A549 (cell line): Measurements from ENCODE around the gene AMACR. TPM values are rescaled to one million over a fixed set of nuclear protein-coding genes. Genes with fewer than 3 reads are reported as not detected.

Source experiments
- ATAC-seq, 2 experiments: fragments of 200-7000 bp in 1 of 2; fragments of >200 bp in 1 of 2; cut with Nextera tagmentation in 1 of 2; cut with Tn5 transposase in 1 of 2; 3 replicates each; pipeline versions ENCODE4 v1.8.0 to v1.9.1; 2018 to 2020; ENCODE audit warnings: mild to moderate bottlenecking in 1 of 2, moderate library complexity in 1 of 2
- CTCF ChIA-PET: fragments of 300-600 bp; sonication (Branson Sonifier 250); formaldehyde crosslinking; extraction: SDS; loops from one replicate; lab custom pipeline; 2021; ENCODE audit warnings: antibody characterized with exemption, inconsistent platforms; lab: Yijun Ruan, JAX
- POLR2A ChIA-PET: fragments of 350-600 bp; formaldehyde crosslinking; extraction: SDS; loops from one replicate; lab custom pipeline; 2021; ENCODE audit warnings: antibody characterized with exemption, inconsistent platforms; lab: Yijun Ruan, JAX
- DNase-seq, 2 experiments: peaks; one replicate each; pipeline versions ENCODE4 v3.0.0 to v3.0.0-alpha.2; 2011 to 2016; ENCODE audit warnings: low read depth in 1 of 2, low spot score in 1 of 2
- FAIRE-seq: peaks from 2 replicates; lab custom pipeline; 2011; peaks lifted over from hg19 to GRCh38; lab: Jason Lieb, UNC
- H3K27ac ChIP-seq, 2 experiments: fragments of >200 bp; sonication (Bioruptor Twin); formaldehyde crosslinking; 3 replicates each; pipeline ENCODE4 v1.5.1; 2016 to 2017
- H3K4me1 ChIP-seq: fragments of >200 bp; sonication (Bioruptor Twin); formaldehyde crosslinking; 3 replicates; pipeline ENCODE4 v1.6.1; 2016
- H3K4me2 ChIP-seq: fragments of >200 bp; sonication (Bioruptor Twin); formaldehyde crosslinking; 3 replicates; pipeline ENCODE4 v1.6.1; 2016
- H3K4me3 ChIP-seq: fragments of >200 bp; sonication (Bioruptor Twin); formaldehyde crosslinking; 3 replicates; pipeline ENCODE4 v1.5.1; 2016
- H3K9me3 ChIP-seq: fragments of >200 bp; sonication (Bioruptor Twin); formaldehyde crosslinking; 3 replicates; pipeline ENCODE4 v1.6.1; 2016
- BHLHE40 ChIP-seq: IDR thresholded peaks from 2 replicates; pipeline ENCODE4 v1.6.1; 2012; ENCODE audit warnings: low read depth, low read length, inconsistent platforms
- CBX2 ChIP-seq: fragments of 200-600 bp; sonication (generic); IDR thresholded peaks from 2 replicates; pipeline ENCODE4 v1.6.1; 2016; ENCODE audit warnings: low read depth, mild to moderate bottlenecking, borderline replicate concordance
- CTCF ChIP-seq: fragments of >200 bp; sonication (Bioruptor Twin); formaldehyde crosslinking; IDR thresholded peaks from 3 replicates; pipeline ENCODE4 v1.5.1; 2016
- E2F6 ChIP-seq: IDR thresholded peaks from 2 replicates; pipeline ENCODE4 v1.6.1; 2012; ENCODE audit warnings: low read depth, borderline replicate concordance
- EP300 ChIP-seq, 2 experiments: fragments of >200 bp; sonication (Bioruptor Twin); formaldehyde crosslinking; IDR thresholded peaks; 2 replicates in 1 of 2; 3 replicates in 1 of 2; pipeline ENCODE4 v1.6.1; 2016 to 2017
- ESRRA ChIP-seq: fragments of 150-350 bp; IDR thresholded peaks from 2 replicates; pipeline ENCODE4 v1.6.1; 2014; ENCODE audit warnings: mild to moderate bottlenecking, low read length, borderline replicate concordance
- FOSL2 ChIP-seq, 2 experiments: fragments of 450-650 bp in 1 of 2; fragments of >200 bp in 1 of 2; sonication (Bioruptor Twin) in 1 of 2; formaldehyde crosslinking; IDR thresholded peaks; 2 replicates each; pipeline versions ENCODE4 v1.5.0 to v1.6.1; 2016 to 2020; ENCODE audit warnings: mild to moderate bottlenecking in 1 of 2, moderate library complexity in 1 of 2
- HDAC2 ChIP-seq: fragments of 200-600 bp; sonication (generic); IDR thresholded peaks from 2 replicates; pipeline ENCODE4 v1.6.1; 2016
- HES2 ChIP-seq: fragments of >200 bp; sonication (Bioruptor Twin); formaldehyde crosslinking; IDR thresholded peaks from 2 replicates; pipeline ENCODE4 v1.6.1; 2016
- HMGXB4 ChIP-seq: fragments of 250-450 bp; sonication (Bioruptor Pico); IDR thresholded peaks from 2 replicates; pipeline ENCODE4 v1.5.0; 2021; ENCODE audit warnings: mild to moderate bottlenecking, moderate library complexity, borderline replicate concordance
- NR3C1 ChIP-seq: fragments of >200 bp; sonication (Bioruptor Twin); formaldehyde crosslinking; IDR thresholded peaks from 3 replicates; pipeline ENCODE4 v1.6.1; 2017
- RARB ChIP-seq: fragments of 250-450 bp; sonication (Bioruptor Pico); IDR thresholded peaks from 2 replicates; pipeline ENCODE4 v1.8.0; 2021; ENCODE audit warnings: mild to moderate bottlenecking, moderate library complexity
- TP53 ChIP-seq: fragments of 250-450 bp; sonication (Bioruptor Pico); IDR thresholded peaks from 2 replicates; pipeline ENCODE4 v1.5.0; 2021; ENCODE audit warnings: mild to moderate bottlenecking, moderate library complexity
- ZC3H11A ChIP-seq: fragments of 450-650 bp; IDR thresholded peaks from 2 replicates; pipeline ENCODE4 v1.6.1; 2014; ENCODE audit warnings: antibody characterized with exemption, mild to moderate bottlenecking
- ZFP36 ChIP-seq: fragments of 450-650 bp; IDR thresholded peaks from 2 replicates; pipeline ENCODE4 v1.6.1; 2014; ENCODE audit warnings: borderline replicate concordance; ENCODE audit not compliant: partially characterized antibody
- WGBS: methylation state at CpG from one replicate; pipeline ENCODE4 v1.1.6; 2017; ENCODE audit errors: missing lambda C conversion rate; 5-methylcytosine and 5-hydroxymethylcytosine counted together
- polyA plus RNA-seq, 4 experiments: library from polyadenylated mRNA; depleted of rRNA in 3 of 4; stranded (reverse); fragments of >200 nt; fragmentation: RNase III in 1 of 4; extraction: RNeasy Plus Mini Kit Qiagen cat#74134 plus additional on column Dnase treatment in 1 of 4; gene quantifications; 2 replicates in 3 of 4; 3 replicates in 1 of 4; pipeline ENCODE4 v1.2.3, GENCODE V29; 2011 to 2017

The AMACR gene
- polyA plus RNA-seq, 2 of the 4 experiments (the other 2 are of a cell fraction) = 21.1 to 30.1 TPM

- no peak overlapping the region for H3K27ac ChIP-seq
- TF ChIP-seq NR3C1 = no peak
- TF ChIP-seq HES2 = no peak
- TF ChIP-seq CBX2 = no peak
- TF ChIP-seq E2F6 = no peak
- no peak for TF ChIP-seq ZC3H11A
- TF ChIP-seq ZFP36 = no peak
- no peak for TF ChIP-seq EP300 (IDR thresholded peaks at IDR 0.05)
- TF ChIP-seq FOSL2 (IDR thresholded peaks at IDR 0.05) = no peak
- TF ChIP-seq FOSL2 (CRISPR knock-in tag; IDR thresholded peaks at IDR 0.05) = no peak
- no peak for TF ChIP-seq RARB (CRISPR knock-in tag)
- TF ChIP-seq, all 56 proteins: peak for 0
- FAIRE-seq = no peak
- no peaks in the 10 kb centered on the region for H3K4me1 ChIP-seq
- no peak overlapping the region for H3K4me2 ChIP-seq
- no peak overlapping the region for H3K4me3 ChIP-seq
- no peak for ATAC-seq
- ChIA-PET POLR2A (no interaction called here), CTCF (no interaction called here)
- no peaks in the 10 kb centered on the region for H3K9me3 ChIP-seq
- 67% methylated on average over 3 of the region's 3 CpGs for WGBS
- no peak for DNase-seq
These were observed 47.8 kb upstream of the AMACR start for GRCh38 chr5:34055667-34056066.

- Histone ChIP-seq H3K27ac (no peak overlapping the region), H3K4me3 (no peak overlapping the region), H3K4me2 (no peak overlapping the region), H3K9me3 (no peaks in the 10 kb centered on the region), H3K4me1 (no peaks in the 10 kb centered on the region)
- DNase-seq (no peak), FAIRE-seq (no peak), ATAC-seq (no peak)
- WGBS = 36% methylated on average over 1 of the region's 1 CpG
- no peak for TF ChIP-seq CTCF
- POLR2A ChIA-PET = no interaction called here
- CTCF ChIA-PET = no interaction called here
These were observed 46.5 kb upstream of the AMACR start for GRCh38 chr5:34054400-34054729.

GRCh38 chr5:34053571-34054399 is 45.9 kb upstream of the AMACR start:
- no peak for FAIRE-seq
- TF ChIP-seq TP53 (CRISPR knock-in tag) (no peak), HMGXB4 (CRISPR knock-in tag) (no peak), ESRRA (no peak), HDAC2 (no peak), ZFP36 (no peak), BHLHE40 (no peak)
- TF ChIP-seq, all 56 proteins: peak for 0

More at GRCh38 chr5:34053571-34054399, 45.9 kb upstream of the AMACR start:
- no peak overlapping the region for H3K27ac ChIP-seq
- no peak for DNase-seq
- no peak for ATAC-seq
- H3K9me3 ChIP-seq = no peaks in the 10 kb centered on the region
- no peaks in the 10 kb centered on the region for H3K4me1 ChIP-seq
- 53% methylated on average over 5 of the region's 5 CpGs for WGBS
- POLR2A ChIA-PET = interaction anchor here (1.0 kb wide), 1 partner anchor 46 kb away, joined by 4 read pairs; the partner anchor contains the start of gene AMACR
- CTCF ChIA-PET = no interaction called here
- H3K4me2 ChIP-seq = no peak overlapping the region
- H3K4me3 ChIP-seq = no peak overlapping the region
